H1 (cell line): ENCODE data around the gene USP8. TPM values are rescaled to one million over a fixed set of nuclear protein-coding genes. Genes with fewer than 3 reads are reported as not detected.

Source experiments
- EZH2 ChIP-seq: fragments of 200-600 bp; sonication (generic); IDR thresholded peaks from 2 replicates; pipeline ENCODE4 v1.7.1; 2012; ENCODE audit warnings: low read depth, mild to moderate bottlenecking, moderate library complexity, low read length, inconsistent platforms; ENCODE audit not compliant: severe bottlenecking
- HDAC2 ChIP-seq, 2 experiments: fragments of 300-600 bp in 1 of 2; sonication (generic) in 1 of 2; IDR thresholded peaks; 2 replicates each; pipeline ENCODE4 v1.6.1; 2011 to 2012; ENCODE audit warnings: low read depth in 2 of 2, low read length in 2 of 2, mild to moderate bottlenecking in 2 of 2, moderate library complexity in 2 of 2, borderline replicate concordance in 1 of 2, inconsistent platforms in 1 of 2
- HDAC6 ChIP-seq: IDR thresholded peaks from one replicate; pipeline ENCODE4 v1.7.1; 2012; ENCODE audit warnings: low read depth, mild to moderate bottlenecking, inconsistent platforms, low read length, moderate library complexity
- KDM4A ChIP-seq: IDR thresholded peaks from one replicate; pipeline ENCODE4 v1.7.1; 2012; ENCODE audit warnings: low read depth, mild to moderate bottlenecking, moderate library complexity, low read length, inconsistent platforms; ENCODE audit not compliant: severe bottlenecking
- KDM5A ChIP-seq: fragments of 200-600 bp; IDR thresholded peaks from 2 replicates; pipeline ENCODE4 v1.7.1; 2012; ENCODE audit warnings: mild to moderate bottlenecking, low read length, inconsistent platforms, mixed read lengths
- RXRA ChIP-seq: IDR thresholded peaks from 2 replicates; pipeline ENCODE4 v1.6.1; 2011; ENCODE audit warnings: low read depth, mild to moderate bottlenecking, low read length, moderate library complexity; ENCODE audit not compliant: insufficient read depth
- polyA plus RNA-seq, 7 experiments: library from polyadenylated mRNA; depleted of rRNA in 3 of 7; stranded (reverse) in 5 of 7; unstranded in 2 of 7; fragments of >200 nt in 5 of 7; fragments of 200-250 nt in 2 of 7; gene quantifications; 1 replicate in 5 of 7; 2 replicates in 1 of 7; 4 replicates in 1 of 7; pipeline versions ENCODE4 v1.2.1 to v1.2.3, GENCODE V29; 2011 to 2013; ENCODE audit warnings: missing spikeins in 2 of 7, mixed read lengths in 2 of 7
- total RNA-seq: library from RNA; stranded (reverse); fragmentation: NEBNext Ultra II Directional; extraction: Animal tissue kit (Norgen Biotek cat#: 25700); gene quantifications from 2 replicates; pipeline ENCODE4 v1.2.1, GENCODE V29; 2021

Gene USP8
- total and polyA plus RNA-seq, 2 of the 8 experiments (the other 6 are each of a cell fraction or from before 2014, with no cell fraction given) = 19.9 to 66.2 TPM

GRCh38 chr15:50485389-50485788 lies 61.2 kb downstream of the USP8 start (continued):
- no peak for TF ChIP-seq HDAC2 (IDR thresholded peaks at IDR 0.05; ENCODE audit: borderline replicate concordance in 1 of 2, low read depth in 2 of 2, low read length in 2 of 2)
- TF ChIP-seq RXRA = no peak
- TF ChIP-seq KDM5A = no peak
- no peak for TF ChIP-seq EZH2
- TF ChIP-seq KDM4A = no peak
- no peak for TF ChIP-seq HDAC6
